Umbilical cord (tissue), 2 donors: ENCODE measurements around the gene FKTN. TPM values are rescaled to one million over a fixed set of nuclear protein-coding genes. Genes with fewer than 3 reads are reported as not detected.
A peak's percentile ranks its signal among the peaks of the same experiment; 100 is the strongest.

Source experiments
- DNase-seq: peaks from one replicate; pipeline ENCODE4 v3.0.0-alpha.2; 2015; ENCODE audit warnings: low spot score
- total RNA-seq: library from RNA; depleted of rRNA; stranded (reverse); fragments of >200 nt; gene quantifications from one replicate; pipeline ENCODE4 v1.2.3, GENCODE V29; 2014; ENCODE audit warnings: low replicate concordance; ENCODE audit not compliant: insufficient read depth

FKTN gene
- total RNA-seq, 1 donor from 2014 or later: 17.8 TPM

- no peak for DNase-seq
These were observed 74.9 kb downstream of the FKTN start for GRCh38 chr9:105632807-105633206.

GRCh38 chr9:105633411-105633810 is 75.5 kb downstream of the FKTN start:
- DNase-seq: no peak

- no peak for DNase-seq
These were observed 78.4 kb downstream of the FKTN start for GRCh38 chr9:105636331-105636730.

GRCh38 chr9:105637787-105638395 is 80.0 kb downstream of the FKTN start:
- DNase-seq: no peak

GRCh38 chr9:105639936-105640335 is 82.0 kb downstream of the FKTN start:
- no peak for DNase-seq

- no peak for DNase-seq
These were observed 85.9 kb downstream of the FKTN start for GRCh38 chr9:105643795-105644194.

- no peak for DNase-seq
These were observed 89.1 kb downstream of the FKTN start for GRCh38 chr9:105646879-105647594.

- peak; percentile 10 for DNase-seq
These were observed 89.8 kb downstream of the FKTN start for GRCh38 chr9:105647595-105648349.

- DNase-seq: no peak
These were observed 93.9 kb downstream of the FKTN start for GRCh38 chr9:105651806-105652205.

GRCh38 chr9:105656131-105656921 is 98.4 kb downstream of the FKTN start:
- DNase-seq: no peak

GRCh38 chr9:105658351-105658750 is 100.4 kb downstream of the FKTN start:
- no peak for DNase-seq

GRCh38 chr9:105661011-105661410 is 103.1 kb downstream of the FKTN start:
- DNase-seq: no peak

- DNase-seq: no peak
These were observed 104.5 kb downstream of the FKTN start, which contains the start of gene TAL2 for GRCh38 chr9:105662184-105663104. Gene TAL2 (plus strand): TSS chr9:105662457. CDS start chr9:105662497, 40 bp downstream.

- no peak for DNase-seq
These were observed 106.0 kb downstream of the FKTN start for GRCh38 chr9:105663914-105664313.

GRCh38 chr9:105667867-105668266 is 109.9 kb downstream of the FKTN start:
- no peak for DNase-seq

- no peak for DNase-seq
These were observed 112.4 kb downstream of the FKTN start for GRCh38 chr9:105670315-105670714.

- no peak for DNase-seq
These were observed 112.8 kb downstream of the FKTN start for GRCh38 chr9:105670775-105671174.

GRCh38 chr9:105672711-105673234 is 114.8 kb downstream of the FKTN start:
- no peak for DNase-seq

- no peak for DNase-seq
These were observed 116.0 kb downstream of the FKTN start for GRCh38 chr9:105673850-105674387.

GRCh38 chr9:105676351-105676923 is 118.5 kb downstream of the FKTN start:
- no peak for DNase-seq
